Measurements from ENCODE around the gene SQOR.

- no peak for TF ChIP-seq POLR2A (IDR thresholded peaks at IDR 0.05)
- TF ChIP-seq, protein P1, sequence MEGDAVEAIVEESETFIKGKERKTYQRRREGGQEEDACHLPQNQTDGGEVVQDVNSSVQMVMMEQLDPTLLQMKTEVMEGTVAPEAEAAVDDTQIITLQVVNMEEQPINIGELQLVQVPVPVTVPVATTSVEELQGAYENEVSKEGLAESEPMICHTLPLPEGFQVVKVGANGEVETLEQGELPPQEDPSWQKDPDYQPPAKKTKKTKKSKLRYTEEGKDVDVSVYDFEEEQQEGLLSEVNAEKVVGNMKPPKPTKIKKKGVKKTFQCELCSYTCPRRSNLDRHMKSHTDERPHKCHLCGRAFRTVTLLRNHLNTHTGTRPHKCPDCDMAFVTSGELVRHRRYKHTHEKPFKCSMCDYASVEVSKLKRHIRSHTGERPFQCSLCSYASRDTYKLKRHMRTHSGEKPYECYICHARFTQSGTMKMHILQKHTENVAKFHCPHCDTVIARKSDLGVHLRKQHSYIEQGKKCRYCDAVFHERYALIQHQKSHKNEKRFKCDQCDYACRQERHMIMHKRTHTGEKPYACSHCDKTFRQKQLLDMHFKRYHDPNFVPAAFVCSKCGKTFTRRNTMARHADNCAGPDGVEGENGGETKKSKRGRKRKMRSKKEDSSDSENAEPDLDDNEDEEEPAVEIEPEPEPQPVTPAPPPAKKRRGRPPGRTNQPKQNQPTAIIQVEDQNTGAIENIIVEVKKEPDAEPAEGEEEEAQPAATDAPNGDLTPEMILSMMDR (IDR thresholded peaks at IDR 0.05), result no peak
Observed at GRCh38 chr15:45588219-45588875, 46.5 kb upstream of the SQOR start.
